Loucy (cell line): ENCODE measurements around the gene PSMD1.

Source experiments
- H2AFZ ChIP-seq: fragments of 200-600 bp; sonication (generic); 2 replicates; pipeline ENCODE4 v1.6.0; 2016; ENCODE audit warnings: antibody characterized with exemption, mild to moderate bottlenecking, low read length, moderate library complexity
- H3F3A ChIP-seq: fragments of 200-600 bp; 2 replicates; pipeline ENCODE4 v1.6.0; 2016; ENCODE audit warnings: antibody characterized with exemption, low read depth, mild to moderate bottlenecking
- H3K27me3 ChIP-seq: fragments of 200-600 bp; sonication (generic); 2 replicates; pipeline ENCODE4 v1.6.1; 2014; ENCODE audit warnings: low read length, mild to moderate bottlenecking; ENCODE audit not compliant: insufficient read depth, poor library complexity, severe bottlenecking
- H3K36me3 ChIP-seq: fragments of 200-600 bp; sonication (generic); 2 replicates; pipeline ENCODE4 v1.6.1; 2016; ENCODE audit warnings: low read length; ENCODE audit not compliant: insufficient read depth
- H3K4me1 ChIP-seq: fragments of 200-600 bp; sonication (generic); 2 replicates; pipeline ENCODE4 v1.5.1; 2014; ENCODE audit warnings: low read length, mild to moderate bottlenecking; ENCODE audit not compliant: insufficient read depth, poor library complexity, severe bottlenecking
- H3K4me2 ChIP-seq: fragments of 200-600 bp; sonication (generic); 2 replicates; pipeline ENCODE4 v1.6.0; 2014; ENCODE audit warnings: antibody characterized with exemption, low read length, low read depth, mild to moderate bottlenecking; ENCODE audit not compliant: poor library complexity, severe bottlenecking
- H3K4me3 ChIP-seq: fragments of 200-600 bp; sonication (generic); 2 replicates; pipeline ENCODE4 v1.5.1; 2014; ENCODE audit warnings: low read length, mild to moderate bottlenecking, mixed read lengths; ENCODE audit not compliant: poor library complexity, severe bottlenecking
- H3K79me2 ChIP-seq: fragments of 200-600 bp; sonication (generic); 2 replicates; pipeline ENCODE4 v1.6.1; 2014; ENCODE audit warnings: low read length; ENCODE audit not compliant: insufficient read depth
- H3K9ac ChIP-seq: fragments of 200-600 bp; sonication (generic); 2 replicates; pipeline ENCODE4 v1.6.0; 2014; ENCODE audit warnings: mild to moderate bottlenecking, low read depth, low read length, moderate library complexity; ENCODE audit not compliant: poor library complexity, severe bottlenecking
- H3K9me2 ChIP-seq: fragments of 200-600 bp; sonication (generic); replicated peaks from 2 replicates; pipeline ENCODE4 v1.6.1; 2016; ENCODE audit warnings: low read depth, low read length, mixed read lengths
- H3K9me3 ChIP-seq: fragments of 200-600 bp; sonication (generic); 2 replicates; pipeline ENCODE4 v1.6.1; 2014; ENCODE audit warnings: mild to moderate bottlenecking, antibody characterized with exemption, low read length, low read depth; ENCODE audit not compliant: insufficient read depth
- H4K20me1 ChIP-seq: fragments of 200-600 bp; sonication (generic); 2 replicates; pipeline ENCODE4 v1.6.0; 2014; ENCODE audit warnings: antibody characterized with exemption, low read length, mild to moderate bottlenecking; ENCODE audit not compliant: insufficient read depth, poor library complexity, severe bottlenecking
- EZH2phosphoT487 ChIP-seq: fragments of 200-600 bp; IDR thresholded peaks from 2 replicates; pipeline ENCODE4 v1.6.1; 2018; ENCODE audit warnings: antibody characterized with exemption, mild to moderate bottlenecking, moderate library complexity, borderline replicate concordance
- TF ChIP-seq, protein P1 (sequence below): fragments of 200-600 bp; sonication (generic); conservative IDR thresholded peaks from 2 replicates; pipeline ENCODE4 v1.5.1; 2014; ENCODE audit warnings: mild to moderate bottlenecking, antibody characterized with exemption, low read length

The PSMD1 gene

DNA sequence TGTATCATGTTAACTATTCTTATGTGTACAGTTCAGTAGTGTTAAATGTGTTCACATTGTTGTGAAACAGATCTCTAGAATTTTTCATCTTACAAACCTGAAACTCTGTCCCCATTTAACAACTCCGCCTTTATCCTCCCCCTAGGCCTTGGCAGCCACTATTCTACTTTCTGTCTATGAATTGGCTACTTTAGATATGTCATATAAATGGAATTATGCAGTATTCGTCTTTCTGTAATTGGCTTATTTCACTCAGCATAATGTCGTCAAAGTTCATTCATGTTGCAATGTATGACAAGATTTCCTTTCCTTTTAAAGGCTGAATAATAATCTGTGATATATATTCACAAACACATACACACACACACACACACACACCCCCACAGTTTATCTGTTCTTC lies 154.1 kb downstream of the PSMD1 start:
- Histone ChIP-seq H3K9ac (no peak overlapping the region), H3K9me2 (no peaks in the 10 kb centered on the region), H2AFZ (no peak overlapping the region), H3K27me3 (no peaks in the 10 kb centered on the region), H4K20me1 (no peaks in the 10 kb centered on the region), H3K36me3 (no peaks in the 10 kb centered on the region), H3K79me2 (no peaks in the 10 kb centered on the region), H3F3A (no peaks in the 10 kb centered on the region), H3K4me3 (no peak overlapping the region), H3K4me2 (no peak overlapping the region), H3K4me1 (no peaks in the 10 kb centered on the region), H3K9me3 (no peaks in the 10 kb centered on the region)
- TF ChIP-seq, protein P1, sequence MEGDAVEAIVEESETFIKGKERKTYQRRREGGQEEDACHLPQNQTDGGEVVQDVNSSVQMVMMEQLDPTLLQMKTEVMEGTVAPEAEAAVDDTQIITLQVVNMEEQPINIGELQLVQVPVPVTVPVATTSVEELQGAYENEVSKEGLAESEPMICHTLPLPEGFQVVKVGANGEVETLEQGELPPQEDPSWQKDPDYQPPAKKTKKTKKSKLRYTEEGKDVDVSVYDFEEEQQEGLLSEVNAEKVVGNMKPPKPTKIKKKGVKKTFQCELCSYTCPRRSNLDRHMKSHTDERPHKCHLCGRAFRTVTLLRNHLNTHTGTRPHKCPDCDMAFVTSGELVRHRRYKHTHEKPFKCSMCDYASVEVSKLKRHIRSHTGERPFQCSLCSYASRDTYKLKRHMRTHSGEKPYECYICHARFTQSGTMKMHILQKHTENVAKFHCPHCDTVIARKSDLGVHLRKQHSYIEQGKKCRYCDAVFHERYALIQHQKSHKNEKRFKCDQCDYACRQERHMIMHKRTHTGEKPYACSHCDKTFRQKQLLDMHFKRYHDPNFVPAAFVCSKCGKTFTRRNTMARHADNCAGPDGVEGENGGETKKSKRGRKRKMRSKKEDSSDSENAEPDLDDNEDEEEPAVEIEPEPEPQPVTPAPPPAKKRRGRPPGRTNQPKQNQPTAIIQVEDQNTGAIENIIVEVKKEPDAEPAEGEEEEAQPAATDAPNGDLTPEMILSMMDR: no peak
- no peak for TF ChIP-seq EZH2phosphoT487

DNA sequence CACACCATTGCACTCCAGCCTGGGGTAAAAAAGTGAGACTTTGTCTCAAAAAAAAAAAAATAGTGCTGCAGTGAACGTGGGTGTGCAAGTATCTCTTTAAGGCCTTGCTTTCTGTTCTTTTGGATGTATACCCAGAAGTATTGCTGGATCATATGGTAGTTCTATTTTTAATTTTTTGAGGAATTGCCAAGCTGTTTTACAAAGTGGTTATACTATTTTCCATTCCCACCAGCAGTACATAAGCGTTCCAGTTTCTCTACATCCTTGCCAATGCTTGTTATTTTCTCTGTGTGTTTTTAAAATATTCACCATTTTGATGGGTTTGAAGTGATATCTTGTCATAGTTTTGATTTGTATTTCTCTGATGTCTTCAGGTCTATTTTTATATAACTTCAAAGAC lies 154.8 kb downstream of the PSMD1 start:
- TF ChIP-seq, protein P1: no peak
- TF ChIP-seq EZH2phosphoT487: no peak
- Histone ChIP-seq H3K36me3 (no peaks in the 10 kb centered on the region), H3K27me3 (no peaks in the 10 kb centered on the region), H3K9me2 (no peaks in the 10 kb centered on the region), H3K4me3 (no peak overlapping the region), H3K9me3 (no peaks in the 10 kb centered on the region), H3K4me1 (no peaks in the 10 kb centered on the region), H2AFZ (no peak overlapping the region), H3F3A (no peaks in the 10 kb centered on the region), H3K79me2 (no peaks in the 10 kb centered on the region), H4K20me1 (no peaks in the 10 kb centered on the region), H3K9ac (no peak overlapping the region), H3K4me2 (no peak overlapping the region)

DNA sequence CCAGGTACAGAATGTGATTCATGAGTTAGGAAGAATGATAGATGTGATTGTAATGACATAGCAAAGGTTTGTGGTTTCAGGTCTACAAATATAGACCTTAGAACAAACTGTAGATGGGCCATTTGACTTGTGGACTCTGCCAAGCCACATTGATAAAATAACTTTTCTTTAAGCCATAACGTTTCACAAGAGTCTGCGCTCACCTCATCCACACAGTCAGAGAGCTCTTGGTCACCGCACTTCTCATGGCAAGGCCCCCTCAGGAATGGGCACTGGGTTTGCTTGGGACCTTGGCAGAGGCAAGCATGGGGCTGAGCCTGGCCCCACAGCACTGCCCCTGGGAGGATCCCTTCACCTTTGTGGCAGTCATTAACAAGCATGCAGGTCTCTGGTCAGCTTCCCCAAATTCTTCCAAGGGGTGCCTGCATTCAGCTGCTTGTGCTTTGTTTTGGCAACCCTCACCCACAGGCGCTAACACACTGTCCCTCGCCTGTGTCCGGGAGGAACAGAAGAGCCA lies 155.7 kb downstream of the PSMD1 start:
- H4K20me1 ChIP-seq: no peaks in the 10 kb centered on the region

More for the DNA sequence above, 155.7 kb downstream of the PSMD1 start:
- Histone ChIP-seq H3K4me3 (no peak overlapping the region), H3F3A (no peaks in the 10 kb centered on the region), H3K4me1 (no peaks in the 10 kb centered on the region), H3K79me2 (no peaks in the 10 kb centered on the region), H3K9ac (no peak overlapping the region), H3K9me2 (no peaks in the 10 kb centered on the region), H3K36me3 (no peaks in the 10 kb centered on the region), H2AFZ (no peak overlapping the region), H3K9me3 (no peaks in the 10 kb centered on the region), H3K27me3 (no peaks in the 10 kb centered on the region), H3K4me2 (no peak overlapping the region)
- TF ChIP-seq, protein P1: no peak
- no peak for TF ChIP-seq EZH2phosphoT487
